Activated CD4-positive, alpha-beta T cell treated with anti-CD3 and anti-CD28 coated beads, Interleukin-2, amount 10 ng/mL, durations not matched to agents 24 days and 14 days (primary cell): ENCODE data around the gene KLHDC7B. TPM values are rescaled to one million over a fixed set of nuclear protein-coding genes. Genes with fewer than 3 reads are reported as not detected.

ENCODE experiments used
- DNase-seq: peaks from one replicate; pipeline ENCODE4 v3.0.0; 2022
- H3K27ac Mint-ChIP-seq: one replicate; pipeline ENCODE4 v1.8.0; 2022; ENCODE audit warnings: mild to moderate bottlenecking, mixed read lengths
- H3K27me3 Mint-ChIP-seq: one replicate; pipeline ENCODE4 v1.8.0; 2022; ENCODE audit warnings: mixed read lengths
- H3K36me3 Mint-ChIP-seq: one replicate; pipeline ENCODE4 v1.8.0; 2022; ENCODE audit warnings: low read depth, mild to moderate bottlenecking, mixed read lengths
- H3K4me1 Mint-ChIP-seq: one replicate; pipeline ENCODE4 v1.8.0; 2021; ENCODE audit warnings: mixed read lengths
- H3K4me3 Mint-ChIP-seq: one replicate; pipeline ENCODE4 v1.8.0; 2022; ENCODE audit warnings: mild to moderate bottlenecking, moderate library complexity, mixed read lengths
- H3K9me3 Mint-ChIP-seq: one replicate; pipeline ENCODE4 v1.8.0; 2021; ENCODE audit warnings: mixed read lengths
- intact Hi-C: fragments of 100-400 bp; cut with micrococcal nuclease; formaldehyde crosslinking; loops from one replicate; pipeline ENCODE4 v1.15.1; 2023
- total RNA-seq: library from RNA; stranded (reverse); gene quantifications from 2 replicates; pipeline ENCODE4 v1.2.3, GENCODE V29; 2022

Gene KLHDC7B
- 5.3 and 6.8 TPM in 2 replicates for total RNA-seq

DNA sequence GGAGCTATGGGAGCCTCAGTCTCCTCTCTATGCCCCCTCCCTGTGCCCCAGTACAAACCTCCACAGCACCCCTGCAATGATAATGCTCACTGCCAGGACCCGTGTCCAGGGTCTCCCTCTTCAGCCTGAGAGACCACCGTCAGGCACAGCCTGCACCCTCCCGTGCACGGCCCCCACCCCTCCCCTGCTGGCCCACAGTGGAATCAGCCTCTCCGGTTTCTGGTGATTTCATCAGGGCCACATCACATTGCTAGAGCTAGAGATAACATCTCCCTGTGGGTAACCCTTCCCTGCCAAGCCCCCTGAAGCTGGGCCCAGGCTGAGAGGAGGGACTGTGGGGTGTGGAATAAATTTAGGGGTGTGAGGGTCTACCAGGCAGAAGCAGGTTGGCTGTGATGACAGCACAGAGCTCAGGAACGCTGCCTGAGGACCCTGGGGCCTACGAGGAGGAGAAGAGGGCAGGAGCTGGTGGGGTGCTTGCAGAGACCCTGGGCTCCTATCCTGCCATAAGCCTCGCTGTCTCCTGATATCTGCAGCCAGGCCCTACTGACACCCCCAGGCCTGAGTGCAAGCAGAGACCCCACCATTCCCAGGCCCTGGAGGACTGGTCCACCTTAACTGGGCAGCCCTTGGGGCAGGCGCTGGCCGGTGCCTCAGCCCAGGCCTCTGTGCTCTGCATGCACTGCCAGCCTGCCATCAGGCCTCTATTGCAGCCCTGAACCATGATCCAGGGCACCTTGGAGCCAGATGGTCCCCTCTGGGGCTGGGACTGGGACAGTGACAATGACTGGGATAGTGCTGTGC is at the start of gene KLHDC7B:
TSS of gene KLHDC7B (plus strand) at position 378 of the 804 bp plus-strand sequence. CDS start at position 723, 345 bp downstream.
- Mint-ChIP-seq H3K27me3 (no peaks in the 10 kb centered on the region), H3K4me1 (peaks cover 50% of the 10 kb centered on the region), H3K36me3 (peaks cover 7% of the 10 kb centered on the region), H3K4me3 (peak within 1 kb of the TSS; percentile 72), H3K9me3 (no peaks in the 10 kb centered on the region), H3K27ac (peak within 1 kb of the TSS; percentile 86)
- DNase-seq = peak; percentile 80
- intact Hi-C loops = loop anchor here (2.0 kb wide), 1 partner anchor 15 kb away; the partner anchor contains the start of gene TYMP

DNA sequence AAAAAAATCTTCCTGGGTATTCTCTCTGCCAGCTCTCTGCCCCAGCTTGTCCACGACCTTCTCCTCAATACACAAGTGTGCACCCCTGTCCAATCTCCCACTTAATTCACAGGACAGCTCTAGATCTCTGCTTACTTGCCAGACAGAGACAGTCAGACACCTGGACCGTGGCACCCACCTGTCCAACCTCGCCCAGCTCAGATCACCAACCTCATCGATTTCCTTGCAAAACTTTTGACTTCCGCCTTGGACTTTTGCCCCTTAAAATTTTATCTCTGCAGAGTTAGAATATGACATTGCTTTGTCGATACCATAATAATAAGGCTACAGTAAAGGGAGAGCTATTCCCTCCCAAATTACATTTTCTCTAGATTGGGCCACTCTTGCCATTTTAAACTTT is 48.6 kb upstream of the KLHDC7B start:
- intact Hi-C loops = no loop called here
- H3K36me3 Mint-ChIP-seq = no peaks in the 10 kb centered on the region

DNA sequence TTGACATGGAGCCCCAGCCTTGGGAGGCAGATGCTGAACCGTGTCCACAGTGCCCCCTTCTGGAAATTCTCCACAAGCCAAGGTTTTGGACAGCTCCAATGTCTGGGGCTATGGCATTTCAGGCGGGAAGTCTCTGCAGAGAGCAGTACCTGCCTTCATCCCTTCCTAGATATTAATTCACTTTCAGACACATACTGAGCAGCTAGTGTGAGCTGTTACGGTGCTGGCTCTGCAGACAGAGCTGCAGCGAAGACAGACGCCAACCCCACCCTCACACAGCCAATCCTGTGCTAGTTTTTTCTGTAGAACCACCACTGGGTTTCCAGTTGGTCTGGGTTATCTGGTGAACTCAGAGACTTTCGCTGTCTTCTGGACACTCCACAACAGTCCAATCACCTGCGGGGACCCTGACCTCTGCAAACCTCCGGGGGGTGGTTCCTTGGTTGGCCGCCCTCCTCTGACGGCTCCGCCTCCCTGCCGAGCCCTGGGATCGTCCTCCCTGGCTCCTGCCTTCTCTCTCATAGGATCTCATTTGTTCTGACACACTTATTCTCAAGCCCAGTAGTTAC is 47.3 kb upstream of the KLHDC7B start:
- Mint-ChIP-seq H3K4me3 (no peak overlapping the region), H3K9me3 (no peaks in the 10 kb centered on the region), H3K27ac (no peak overlapping the region), H3K4me1 (peaks cover 6% of the 10 kb centered on the region), H3K36me3 (peaks cover 2% of the 10 kb centered on the region), H3K27me3 (peaks cover 5% of the 10 kb centered on the region)
- DNase-seq = peak; percentile 93
- intact Hi-C loops = loop anchor here (2.0 kb wide), 1 partner anchor 24 kb away; the partner anchor contains the start of gene SBF1

More for the DNA sequence above, 48.6 kb upstream of the KLHDC7B start:
- peaks cover 5% of the 10 kb centered on the region for H3K27me3 Mint-ChIP-seq
- no peak overlapping the region for H3K27ac Mint-ChIP-seq
- no peak for DNase-seq
- H3K9me3 Mint-ChIP-seq = no peaks in the 10 kb centered on the region
- no peak overlapping the region for H3K4me3 Mint-ChIP-seq
- H3K4me1 Mint-ChIP-seq = peaks cover 6% of the 10 kb centered on the region

DNA sequence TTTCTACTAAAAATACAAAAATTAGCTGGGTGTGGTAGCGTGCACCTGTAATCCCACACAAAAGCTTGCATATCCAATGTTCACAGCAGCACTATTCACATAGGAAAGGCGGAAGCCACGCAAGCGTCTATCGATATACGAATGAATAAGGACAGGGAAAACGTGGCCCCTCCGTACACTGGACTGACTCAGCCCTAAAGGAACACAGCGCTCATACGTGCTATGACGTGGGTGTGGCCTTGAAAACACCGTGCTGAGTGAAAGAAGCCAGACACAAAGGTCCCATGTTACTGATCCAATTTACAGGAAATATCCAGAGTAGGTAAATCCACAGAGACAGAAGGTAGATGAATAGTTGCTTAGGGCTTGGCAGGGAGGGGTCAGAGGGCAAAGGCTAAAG is 45.2 kb upstream of the KLHDC7B start:
- Mint-ChIP-seq H3K9me3 (no peaks in the 10 kb centered on the region), H3K4me1 (peaks cover 6% of the 10 kb centered on the region), H3K27me3 (peaks cover 5% of the 10 kb centered on the region), H3K27ac (no peak overlapping the region), H3K4me3 (no peak overlapping the region), H3K36me3 (peaks cover 2% of the 10 kb centered on the region)
- intact Hi-C loops = loop anchor here (10.0 kb wide), 1 partner anchor 156 kb away; the partner anchor contains the start of gene PPP6R2
- no peak for DNase-seq

DNA sequence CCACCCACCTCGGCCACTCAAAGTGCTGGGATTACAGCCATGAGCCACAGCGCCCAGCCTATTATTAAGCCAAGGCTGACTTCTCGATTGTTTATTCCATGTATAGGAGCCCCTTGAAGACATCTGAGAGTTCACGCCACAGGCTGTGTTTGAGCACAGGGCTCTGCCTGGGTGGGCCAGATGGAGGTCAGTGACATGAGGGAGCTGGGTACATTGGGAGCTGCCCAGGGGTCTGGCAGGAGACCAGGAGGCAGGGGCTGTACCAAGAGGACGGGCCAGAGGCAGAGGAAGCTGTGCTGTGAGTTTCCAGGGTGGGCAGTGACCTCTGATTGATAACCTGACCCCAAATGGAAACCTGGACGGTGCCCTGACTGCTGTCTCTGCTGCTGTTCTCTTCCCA is 43.6 kb upstream of the KLHDC7B start:
- Mint-ChIP-seq H3K4me1 (peaks cover 6% of the 10 kb centered on the region), H3K36me3 (peaks cover 4% of the 10 kb centered on the region), H3K9me3 (no peaks in the 10 kb centered on the region), H3K4me3 (no peak overlapping the region), H3K27ac (no peak overlapping the region), H3K27me3 (peaks cover under 1% of the 10 kb centered on the region)
- no peak for DNase-seq
- intact Hi-C loops = loop anchor here (10.0 kb wide), 1 partner anchor 157 kb away; the partner anchor contains the start of gene PPP6R2

DNA sequence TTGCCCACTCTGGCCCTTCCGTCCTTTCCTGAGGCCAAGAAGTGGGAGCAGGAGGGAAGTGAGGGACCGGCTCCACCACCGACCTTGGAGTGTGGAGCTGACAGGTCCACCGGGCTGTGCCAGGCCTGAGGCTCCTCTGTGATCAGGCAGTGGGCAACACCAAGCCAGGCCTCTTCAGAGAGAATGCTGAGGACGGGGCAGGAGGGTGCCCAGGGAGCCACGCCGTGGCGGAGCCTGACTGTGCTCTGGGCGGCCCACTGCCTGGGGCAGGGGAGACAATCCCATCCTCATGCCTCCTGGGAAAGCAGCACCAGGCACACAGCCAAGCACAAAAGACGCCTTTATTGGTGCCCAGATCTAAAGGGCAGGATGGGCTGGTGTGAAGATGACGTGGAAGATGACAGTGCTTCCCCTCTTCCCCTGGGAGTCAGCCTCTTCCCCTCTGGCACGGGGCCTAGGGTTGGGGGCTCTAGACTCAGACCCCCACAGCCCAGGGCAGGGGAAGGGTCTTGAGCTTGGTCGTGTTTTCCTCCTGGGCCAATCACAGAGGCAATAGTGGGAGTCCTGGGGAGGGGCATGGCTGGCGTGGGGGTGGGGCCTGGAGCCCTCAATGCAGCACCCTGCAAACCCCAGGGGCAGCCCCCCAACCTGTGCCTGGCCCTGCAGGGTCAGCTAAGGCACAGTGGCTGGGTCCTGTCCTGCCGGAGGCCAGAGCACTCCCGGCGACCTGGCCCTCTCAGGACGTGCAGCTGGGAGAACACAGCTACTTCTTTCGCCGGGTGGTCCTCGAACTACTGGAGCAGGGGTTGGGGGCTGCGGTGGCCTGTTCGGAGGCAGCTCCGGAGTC is 42.8 kb upstream of the KLHDC7B start:
- Mint-ChIP-seq H3K4me1 (peaks cover 6% of the 10 kb centered on the region), H3K4me3 (no peak overlapping the region), H3K36me3 (peaks cover 4% of the 10 kb centered on the region), H3K9me3 (no peaks in the 10 kb centered on the region), H3K27ac (no peak overlapping the region), H3K27me3 (no peaks in the 10 kb centered on the region)
- intact Hi-C loops = loop anchor here (10.0 kb wide), 1 partner anchor 158 kb away; the partner anchor contains the start of gene PPP6R2
- no peak for DNase-seq

DNA sequence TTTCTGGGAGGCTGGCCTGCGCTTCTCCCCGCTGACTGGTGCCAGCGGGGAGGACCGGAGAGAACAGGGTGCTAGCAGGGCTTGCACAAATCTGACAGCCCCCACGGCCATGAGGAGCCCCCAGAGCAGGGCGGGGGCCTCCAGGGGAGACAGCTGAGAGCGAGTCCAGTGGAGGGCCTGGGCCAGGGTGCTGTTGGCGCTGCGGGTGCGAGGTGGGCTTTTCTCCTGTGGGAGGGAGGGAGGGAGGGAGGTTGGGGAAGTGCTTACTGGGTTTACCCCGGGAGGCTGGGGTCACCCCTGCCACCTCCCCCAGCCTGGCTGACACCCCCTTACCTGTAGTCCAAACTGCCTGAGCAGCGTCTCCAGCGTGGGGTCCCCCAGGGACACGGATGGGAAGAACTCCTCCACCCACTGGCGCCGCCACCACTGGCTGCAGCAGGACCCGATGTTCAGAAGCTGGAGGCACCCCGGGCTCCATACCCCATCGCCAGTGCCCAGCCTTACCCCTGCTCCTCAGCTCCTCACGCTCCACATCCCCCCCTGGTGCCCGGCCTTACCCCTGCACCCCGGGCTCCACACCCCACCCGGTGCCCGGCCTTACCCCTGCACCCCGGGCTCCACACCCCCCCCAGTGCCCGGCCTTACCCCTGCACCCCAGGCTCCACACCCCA is 42.1 kb upstream of the KLHDC7B start:
- Mint-ChIP-seq H3K27me3 (peaks cover 1% of the 10 kb centered on the region), H3K4me3 (no peak overlapping the region), H3K9me3 (no peaks in the 10 kb centered on the region), H3K27ac (no peak overlapping the region), H3K36me3 (peaks cover 4% of the 10 kb centered on the region), H3K4me1 (peaks cover 3% of the 10 kb centered on the region)
- intact Hi-C loops = loop anchor here (10.0 kb wide), 1 partner anchor 159 kb away; the partner anchor contains the start of gene PPP6R2
- no peak for DNase-seq

DNA sequence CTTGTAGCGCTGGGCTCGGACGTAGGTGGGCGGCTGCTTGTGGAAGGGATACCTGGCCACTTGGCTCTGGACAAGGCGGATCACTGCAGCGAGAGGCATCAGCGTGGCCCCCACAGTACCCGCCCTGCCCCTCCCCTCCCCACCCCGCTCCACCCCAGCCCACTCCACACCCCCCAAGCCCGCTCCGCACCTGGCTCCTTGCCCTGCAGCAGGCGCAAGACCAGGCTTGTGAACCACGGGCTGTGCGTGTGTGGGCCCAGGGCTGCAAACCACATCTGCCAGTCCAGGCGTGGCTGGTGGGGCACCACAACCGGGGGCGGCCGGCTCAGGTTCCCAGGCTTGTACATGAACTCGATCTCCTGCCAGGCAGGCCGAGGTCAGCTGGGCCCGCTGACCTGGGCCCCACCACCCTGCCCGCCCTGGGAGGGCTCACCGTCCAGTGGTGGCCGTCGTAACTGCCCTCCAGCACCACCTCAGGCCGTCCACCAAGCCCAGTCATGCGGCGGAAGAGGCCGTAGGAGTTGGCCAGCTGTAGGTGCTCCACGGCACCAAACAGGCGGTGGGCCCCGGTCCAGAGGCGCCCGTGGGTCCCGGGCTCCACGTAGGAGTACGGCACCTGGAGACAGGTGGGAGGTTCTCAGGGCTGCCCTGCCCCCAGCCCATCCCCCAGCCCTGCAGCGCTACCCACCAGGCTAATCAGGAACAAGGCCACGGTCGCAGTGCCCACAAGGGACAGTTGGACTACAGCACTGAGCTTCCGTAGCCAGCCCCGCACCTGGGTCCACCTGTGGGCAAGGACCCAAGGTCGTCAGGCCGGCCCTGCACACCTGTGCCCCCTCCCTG is 41.1 kb upstream of the KLHDC7B start:
- H3K27me3 Mint-ChIP-seq = peaks cover 1% of the 10 kb centered on the region
- no peak overlapping the region for H3K27ac Mint-ChIP-seq
- peaks cover 11% of the 10 kb centered on the region for H3K4me1 Mint-ChIP-seq
- peaks cover 6% of the 10 kb centered on the region for H3K36me3 Mint-ChIP-seq
- intact Hi-C loops = loop anchor here (5.0 to 10.0 kb wide), 3 partner anchors 52 to 252 kb away; partner anchors contain the start of genes HDAC10 and PPP6R2
- no peak for DNase-seq
- no peaks in the 10 kb centered on the region for H3K9me3 Mint-ChIP-seq
- H3K4me3 Mint-ChIP-seq = no peak overlapping the region

DNA sequence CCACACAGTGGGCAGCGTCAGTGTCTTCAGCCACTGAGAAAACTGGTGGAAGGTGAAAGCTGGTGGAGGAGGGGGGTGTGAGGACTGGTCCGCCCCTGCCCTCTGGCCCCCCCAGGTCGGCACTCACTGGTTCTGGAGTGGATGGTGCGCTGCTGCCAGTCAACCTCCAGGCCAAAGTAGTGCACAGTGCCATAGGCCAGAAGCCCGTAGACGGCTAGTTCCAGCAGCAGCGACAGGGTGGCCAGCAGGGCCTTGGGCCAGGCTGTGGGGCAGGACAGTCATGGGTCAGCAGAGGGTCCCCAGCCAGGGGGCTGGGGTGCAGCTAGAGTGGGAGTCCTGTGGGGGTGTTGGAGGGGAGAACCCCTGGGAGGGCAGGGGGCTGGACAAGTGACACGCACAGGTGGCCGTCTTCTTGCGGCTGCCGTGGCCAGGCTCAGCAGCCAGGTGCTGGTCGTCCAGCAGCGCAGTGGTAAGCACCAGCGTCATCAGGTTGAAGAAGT is 40.4 kb upstream of the KLHDC7B start:
- H3K9me3 Mint-ChIP-seq = no peaks in the 10 kb centered on the region
- H3K4me3 Mint-ChIP-seq = no peak overlapping the region
- H3K4me1 Mint-ChIP-seq = peaks cover 12% of the 10 kb centered on the region
- peaks cover 1% of the 10 kb centered on the region for H3K27me3 Mint-ChIP-seq
- DNase-seq = no peak
- H3K27ac Mint-ChIP-seq = no peak overlapping the region
- intact Hi-C loops = loop anchor here (5.0 to 10.0 kb wide), 3 partner anchors 53 to 253 kb away; partner anchors contain the start of genes HDAC10 and PPP6R2
- peaks cover 7% of the 10 kb centered on the region for H3K36me3 Mint-ChIP-seq

DNA sequence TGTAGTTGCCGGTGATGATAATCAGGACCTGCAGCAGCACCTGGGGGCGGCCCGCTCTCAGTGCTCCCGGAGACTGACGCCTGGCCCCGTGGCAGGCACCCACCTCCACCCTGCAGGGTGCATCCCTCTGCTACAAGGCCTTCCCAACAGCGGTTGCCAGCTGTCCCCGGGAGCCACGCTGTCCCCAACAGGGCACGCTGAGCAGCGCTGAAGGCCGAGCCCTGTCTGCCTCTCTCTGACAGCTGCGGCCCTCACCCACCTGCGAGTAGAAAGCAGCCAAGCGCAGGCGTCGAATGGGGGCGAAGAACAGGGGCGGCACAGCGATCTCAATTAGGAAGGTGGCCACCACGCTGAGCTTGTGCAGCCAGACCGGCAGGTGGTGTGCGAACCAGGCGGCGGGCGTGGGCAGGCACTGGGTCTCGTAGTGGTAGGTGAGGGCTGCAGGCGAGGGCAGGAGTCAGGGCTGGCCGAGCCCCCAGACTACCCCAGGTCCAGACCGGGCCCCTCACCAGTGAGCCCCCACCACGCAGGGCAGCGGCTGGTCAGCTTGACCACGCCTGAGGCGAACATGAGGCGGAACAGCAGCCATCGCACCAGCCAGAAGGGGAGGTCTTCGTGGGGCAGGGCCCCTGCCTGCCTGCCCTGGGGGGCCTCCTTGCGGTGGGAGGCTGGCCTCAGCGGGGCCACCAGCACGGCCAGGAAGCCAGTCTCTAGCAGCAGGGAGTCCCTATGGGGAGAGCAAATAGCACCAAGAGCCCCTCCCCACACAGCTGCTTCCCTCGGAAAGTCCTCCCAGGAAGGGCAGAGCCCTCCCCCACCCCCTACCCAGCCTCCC is 39.7 kb upstream of the KLHDC7B start:
- H3K4me1 Mint-ChIP-seq = peaks cover 10% of the 10 kb centered on the region
- H3K27ac Mint-ChIP-seq = no peak overlapping the region
- no peak for DNase-seq
- no peaks in the 10 kb centered on the region for H3K9me3 Mint-ChIP-seq
- peak overlapping the region; percentile 90 for H3K4me3 Mint-ChIP-seq
- peaks cover 1% of the 10 kb centered on the region for H3K27me3 Mint-ChIP-seq
- peaks cover 7% of the 10 kb centered on the region for H3K36me3 Mint-ChIP-seq
- intact Hi-C loops = loop anchor here (5.0 to 10.0 kb wide), 3 partner anchors 54 to 254 kb away; partner anchors contain the start of genes HDAC10 and PPP6R2

DNA sequence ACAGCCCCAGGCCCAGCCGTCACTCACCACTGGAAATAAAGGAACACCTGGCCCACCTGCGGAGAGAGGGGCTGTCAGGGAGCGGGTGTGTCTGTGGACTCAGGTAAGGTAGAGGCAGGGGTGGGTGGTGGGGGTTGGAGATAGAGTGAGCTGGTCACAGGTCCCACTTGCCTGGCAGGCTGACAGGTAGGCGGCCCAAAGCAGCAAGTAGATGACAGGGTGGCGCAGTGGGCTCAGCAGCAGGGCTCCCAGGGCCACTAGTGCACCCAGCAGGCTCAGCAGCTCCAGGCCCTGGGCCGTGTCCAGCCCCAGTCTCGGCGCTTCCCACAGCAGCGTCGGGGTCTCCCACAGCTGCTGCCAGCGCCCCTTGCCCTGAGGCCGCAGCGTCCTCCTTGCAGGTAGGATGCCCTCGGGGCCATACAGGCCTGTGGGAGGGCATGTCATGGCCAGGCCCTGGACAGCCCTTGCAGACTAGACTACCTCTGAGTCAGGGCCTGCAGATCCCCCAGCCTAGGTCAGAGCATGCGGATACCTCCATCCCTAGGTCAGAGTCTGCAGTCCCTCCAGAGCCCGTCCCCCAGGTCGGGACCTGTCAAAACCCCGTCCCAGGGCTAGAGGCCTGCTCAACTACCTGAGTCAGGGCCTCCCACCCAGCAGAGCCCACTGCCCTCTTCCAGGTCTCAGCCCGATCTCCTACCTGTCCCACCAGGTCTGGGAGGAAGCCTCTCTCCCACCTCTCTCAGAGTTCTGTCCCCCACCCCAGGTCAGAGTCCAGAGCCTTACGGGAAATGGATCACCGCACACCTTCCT is 38.9 kb upstream of the KLHDC7B start:
- intact Hi-C loops = loop anchor here (1.0 to 10.0 kb wide), 4 partner anchors 55 to 255 kb away; partner anchors contain the start of genes CHKB, HDAC10 and PPP6R2
- Mint-ChIP-seq H3K27me3 (peaks cover 1% of the 10 kb centered on the region), H3K27ac (peak overlapping the region; percentile 63), H3K4me3 (peak overlapping the region; percentile 90), H3K9me3 (no peaks in the 10 kb centered on the region), H3K4me1 (peaks cover 10% of the 10 kb centered on the region), H3K36me3 (peaks cover 7% of the 10 kb centered on the region)
- no peak for DNase-seq
